ENCODE measurements around the gene HKDC1.

Gene HKDC1

DNA sequence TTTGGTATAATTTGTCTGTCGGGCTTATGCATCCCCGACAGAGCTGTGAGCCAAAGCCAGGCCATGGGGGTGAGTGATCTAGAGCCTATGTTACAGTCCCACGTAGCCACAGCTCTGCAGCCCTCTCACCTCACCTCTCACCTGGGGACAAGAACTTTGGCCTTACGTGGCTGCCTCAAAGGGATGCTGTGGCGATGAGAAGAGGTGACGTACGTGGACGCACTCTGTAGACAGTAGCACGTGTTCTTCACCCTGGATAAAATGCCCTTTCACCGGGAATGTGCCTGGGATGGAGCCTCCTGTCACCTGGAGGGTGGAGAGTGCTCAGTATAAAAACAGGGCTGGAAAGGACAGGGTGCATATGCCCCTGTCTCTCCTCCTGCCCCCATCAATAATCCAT is 5.5 kb downstream of the HKDC1 start:
- Mint-ChIP-seq H3K4me3 (no peak overlapping the region), H3K4me1 (peaks cover under 1% of the 10 kb centered on the region), H3K27ac (no peak overlapping the region), H3K9me3 (no peaks in the 10 kb centered on the region), H3K36me3 (ENCODE audit: low read depth) (no peaks in the 10 kb centered on the region), H3K27me3 (ENCODE audit: low read depth) (peaks cover 26% of the 10 kb centered on the region)
- TF ChIP-seq, protein P1, sequence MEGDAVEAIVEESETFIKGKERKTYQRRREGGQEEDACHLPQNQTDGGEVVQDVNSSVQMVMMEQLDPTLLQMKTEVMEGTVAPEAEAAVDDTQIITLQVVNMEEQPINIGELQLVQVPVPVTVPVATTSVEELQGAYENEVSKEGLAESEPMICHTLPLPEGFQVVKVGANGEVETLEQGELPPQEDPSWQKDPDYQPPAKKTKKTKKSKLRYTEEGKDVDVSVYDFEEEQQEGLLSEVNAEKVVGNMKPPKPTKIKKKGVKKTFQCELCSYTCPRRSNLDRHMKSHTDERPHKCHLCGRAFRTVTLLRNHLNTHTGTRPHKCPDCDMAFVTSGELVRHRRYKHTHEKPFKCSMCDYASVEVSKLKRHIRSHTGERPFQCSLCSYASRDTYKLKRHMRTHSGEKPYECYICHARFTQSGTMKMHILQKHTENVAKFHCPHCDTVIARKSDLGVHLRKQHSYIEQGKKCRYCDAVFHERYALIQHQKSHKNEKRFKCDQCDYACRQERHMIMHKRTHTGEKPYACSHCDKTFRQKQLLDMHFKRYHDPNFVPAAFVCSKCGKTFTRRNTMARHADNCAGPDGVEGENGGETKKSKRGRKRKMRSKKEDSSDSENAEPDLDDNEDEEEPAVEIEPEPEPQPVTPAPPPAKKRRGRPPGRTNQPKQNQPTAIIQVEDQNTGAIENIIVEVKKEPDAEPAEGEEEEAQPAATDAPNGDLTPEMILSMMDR (IDR thresholded peaks at IDR 0.05; ENCODE audit: unreplicated experiment in 3 of 3) = no peak

DNA sequence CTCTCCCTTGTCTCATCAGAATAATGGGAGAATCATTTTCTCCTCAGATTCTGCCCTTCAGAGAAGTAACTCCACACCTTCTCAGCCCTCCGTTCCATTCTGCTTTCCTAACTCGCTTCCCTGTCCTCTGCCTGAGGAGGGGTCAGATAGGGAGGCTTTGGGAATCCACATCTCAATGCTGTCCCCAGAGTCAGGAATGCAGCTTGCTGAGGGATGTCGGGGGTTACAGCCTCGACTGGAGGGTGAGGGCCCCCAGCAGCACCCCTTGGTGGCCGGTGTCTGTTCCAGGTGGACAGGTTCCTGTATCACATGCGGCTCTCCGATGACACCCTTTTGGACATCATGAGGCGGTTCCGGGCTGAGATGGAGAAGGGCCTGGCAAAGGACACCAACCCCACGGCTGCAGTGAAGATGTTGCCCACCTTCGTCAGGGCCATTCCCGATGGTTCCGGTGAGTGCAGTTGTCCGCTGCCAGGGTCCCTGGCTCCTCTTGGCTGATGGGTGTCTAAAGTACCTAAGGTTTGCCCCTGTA is 6.9 kb downstream of the HKDC1 start:
- H3K36me3 Mint-ChIP-seq (ENCODE audit: low read depth) = no peaks in the 10 kb centered on the region

DNA sequence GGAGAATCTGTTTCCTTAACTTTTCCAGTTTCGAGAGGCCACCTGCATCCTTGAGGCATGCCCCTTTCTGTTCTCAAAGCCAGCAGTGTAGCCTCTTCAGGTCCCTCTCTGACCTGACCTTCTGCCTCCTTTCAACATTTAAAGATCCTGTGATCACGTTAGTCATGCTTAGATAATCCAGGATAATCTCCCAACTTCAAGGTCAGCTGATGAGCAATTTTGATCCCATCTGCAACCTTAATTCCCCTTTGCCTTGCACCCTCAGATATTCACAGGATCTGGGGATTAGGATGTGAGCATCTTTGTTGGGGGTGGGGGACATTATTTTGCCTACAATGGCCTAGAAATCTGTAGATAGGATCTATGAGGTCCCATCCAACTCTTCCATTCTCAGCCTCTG is 8.0 kb downstream of the HKDC1 start:
- H3K4me3 Mint-ChIP-seq = no peak overlapping the region
- peaks cover 10% of the 10 kb centered on the region for H3K4me1 Mint-ChIP-seq
- no peaks in the 10 kb centered on the region for H3K9me3 Mint-ChIP-seq
- TF ChIP-seq, protein P1 (IDR thresholded peaks at IDR 0.05; ENCODE audit: unreplicated experiment in 3 of 3) = no peak
- H3K27me3 Mint-ChIP-seq (ENCODE audit: low read depth) = peaks cover 31% of the 10 kb centered on the region
- H3K27ac Mint-ChIP-seq = no peak overlapping the region
- no peaks in the 10 kb centered on the region for H3K36me3 Mint-ChIP-seq (ENCODE audit: low read depth)

More for the DNA sequence above, 6.9 kb downstream of the HKDC1 start:
- Mint-ChIP-seq H3K27ac (no peak overlapping the region), H3K4me3 (no peak overlapping the region), H3K27me3 (ENCODE audit: low read depth) (peaks cover 27% of the 10 kb centered on the region), H3K4me1 (no peaks in the 10 kb centered on the region), H3K9me3 (no peaks in the 10 kb centered on the region)
- TF ChIP-seq, protein P1 (IDR thresholded peaks at IDR 0.05; ENCODE audit: unreplicated experiment in 3 of 3) = no peak

DNA sequence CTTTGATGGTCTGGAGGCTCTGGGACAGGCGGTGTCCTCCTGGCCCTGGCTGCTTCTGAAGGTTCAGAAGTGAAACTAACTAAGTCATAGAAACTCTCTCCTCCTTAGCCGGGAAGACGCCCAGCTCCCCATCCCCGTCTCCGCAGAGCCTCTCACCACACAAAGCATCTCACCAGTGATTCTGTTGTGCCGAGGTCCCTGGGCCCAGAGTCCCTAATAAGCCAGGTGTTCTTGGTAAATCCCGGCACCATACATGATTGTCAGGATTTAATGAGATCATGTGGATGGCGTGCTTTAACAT is 9.4 kb downstream of the HKDC1 start:
- Mint-ChIP-seq H3K27me3 (ENCODE audit: low read depth) (peaks cover 34% of the 10 kb centered on the region), H3K9me3 (no peaks in the 10 kb centered on the region), H3K36me3 (ENCODE audit: low read depth) (no peaks in the 10 kb centered on the region), H3K4me1 (peaks cover 14% of the 10 kb centered on the region), H3K4me3 (no peak overlapping the region), H3K27ac (no peak overlapping the region)
- TF ChIP-seq, protein P1 (IDR thresholded peaks at IDR 0.05; ENCODE audit: unreplicated experiment in 3 of 3) = no peak

DNA sequence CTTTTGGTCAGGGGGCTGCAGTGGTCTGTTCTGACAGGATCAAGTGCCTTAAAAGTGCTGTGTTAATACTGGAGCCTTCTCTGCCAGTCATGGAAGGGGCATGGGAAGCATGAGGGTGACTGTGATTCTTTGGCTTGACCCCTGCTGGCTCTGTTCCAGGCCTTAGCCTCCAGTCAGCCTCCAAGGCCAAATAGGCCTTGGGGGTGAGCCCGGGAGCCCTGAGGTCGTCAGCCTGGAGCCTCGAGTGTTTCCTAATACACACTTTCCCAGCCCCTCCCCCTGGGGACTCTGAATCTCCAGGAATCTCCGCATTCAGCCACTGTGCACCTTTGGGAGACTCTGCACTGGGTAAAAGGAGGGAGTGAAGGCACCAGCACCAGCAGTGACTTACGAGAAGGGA is 10.0 kb downstream of the HKDC1 start:
- no peak overlapping the region for H3K27ac Mint-ChIP-seq
- peaks cover 30% of the 10 kb centered on the region for H3K27me3 Mint-ChIP-seq (ENCODE audit: low read depth)
- H3K36me3 Mint-ChIP-seq (ENCODE audit: low read depth) = no peaks in the 10 kb centered on the region
- no peaks in the 10 kb centered on the region for H3K9me3 Mint-ChIP-seq
- no peak overlapping the region for H3K4me3 Mint-ChIP-seq
- TF ChIP-seq, protein P1 (IDR thresholded peaks at IDR 0.05; ENCODE audit: unreplicated experiment in 3 of 3) = no peak
- H3K4me1 Mint-ChIP-seq = peaks cover 14% of the 10 kb centered on the region

DNA sequence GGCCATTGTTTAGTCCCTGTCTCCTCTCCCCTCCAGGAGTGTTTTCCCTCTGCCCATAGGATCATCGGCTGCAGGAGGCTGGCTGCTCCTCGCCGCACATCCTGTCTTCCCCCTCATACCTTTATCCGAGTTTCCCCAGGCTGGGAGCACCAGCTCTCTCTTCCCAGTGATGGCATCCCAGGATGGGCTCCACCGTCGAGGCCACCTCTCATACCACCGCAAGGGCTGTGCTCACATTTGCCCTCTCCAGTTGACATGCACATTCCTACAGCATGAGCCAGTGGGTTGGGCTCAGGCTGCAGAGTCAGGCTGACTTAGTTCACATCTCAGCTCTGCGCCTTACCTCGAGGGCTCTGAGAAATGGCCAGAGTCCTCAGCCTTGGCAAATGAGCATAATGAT is 12.1 kb downstream of the HKDC1 start:
- H3K4me3 Mint-ChIP-seq = no peak overlapping the region
- H3K36me3 Mint-ChIP-seq (ENCODE audit: low read depth) = no peaks in the 10 kb centered on the region
- no peaks in the 10 kb centered on the region for H3K9me3 Mint-ChIP-seq
- H3K27ac Mint-ChIP-seq = peak overlapping the region; percentile 85 to 96 (median 94)
- peaks cover 14% of the 10 kb centered on the region for H3K4me1 Mint-ChIP-seq
- peaks cover 34% of the 10 kb centered on the region for H3K27me3 Mint-ChIP-seq (ENCODE audit: low read depth)
- TF ChIP-seq, protein P1 (IDR thresholded peaks at IDR 0.05; ENCODE audit: unreplicated experiment in 3 of 3) = no peak

Measured in nephron (organoid).